Fibroblast of upper back skin (primary cell): Measurements from ENCODE around the gene CGB2.
A peak's percentile ranks its signal among the peaks of the same experiment; 100 is the strongest.
"Not testable (repeated sequence)": the region's sequence is repeated elsewhere in the genome, so short reads cannot be mapped to it uniquely, and the experiment has no call there.

Source experiments
- DNase-seq: peaks from one replicate; pipeline ENCODE4 v3.0.0-alpha.2; 2013

The CGB2 gene

GRCh38 chr19:49011194-49011593, 20.5 kb upstream of the CGB2 start:
- DNase-seq: no peak

GRCh38 chr19:49014123-49014869, 17.4 kb upstream of the CGB2 start:
- DNase-seq: no peak

GRCh38 chr19:49014870-49015255, 16.8 kb upstream of the CGB2 start:
- DNase-seq: no peak

- DNase-seq: no peak
Observed at GRCh38 chr19:49016067-49016839, 15.4 kb upstream of the CGB2 start.

GRCh38 chr19:49017041-49017665, 14.5 kb upstream of the CGB2 start, which contains the start of gene LHB:
LHB (minus strand) TSS chr19:49017091; CDS start chr19:49017081, 10 bp downstream.
- no peak for DNase-seq

GRCh38 chr19:49017666-49018351, 13.9 kb upstream of the CGB2 start:
- DNase-seq: peak; percentile 52

- DNase-seq: not testable (repeated sequence)
Observed at GRCh38 chr19:49018388-49019241, 13.1 kb upstream of the CGB2 start.

- peak; percentile 36 for DNase-seq
Observed at GRCh38 chr19:49019242-49019932, 12.3 kb upstream of the CGB2 start.

- no peak for DNase-seq
Observed at GRCh38 chr19:49020342-49020741, 11.3 kb upstream of the CGB2 start.

- DNase-seq: peak; percentile 25
Observed at GRCh38 chr19:49020931-49021895, 10.5 kb upstream of the CGB2 start.

GRCh38 chr19:49022116-49022515, 9.6 kb upstream of the CGB2 start:
- DNase-seq: no peak

- not testable (repeated sequence) for DNase-seq
Observed at GRCh38 chr19:49024233-49024632, 7.5 kb upstream of the CGB2 start, which contains the start of gene CGB3. CGB3 (minus strand) TSS chr19:49024333; CDS start chr19:49023971, 362 bp downstream.

- not testable (repeated sequence) for DNase-seq
Observed at GRCh38 chr19:49025088-49025487, 6.6 kb upstream of the CGB2 start.

- DNase-seq: peak; percentile 36
Observed at GRCh38 chr19:49025599-49025998, 6.1 kb upstream of the CGB2 start.

- DNase-seq: not testable (repeated sequence)
Observed at GRCh38 chr19:49028686-49029085, 3.0 kb upstream of the CGB2 start.

- peak; percentile 46 for DNase-seq
Observed at GRCh38 chr19:49029749-49030148, 1.9 kb upstream of the CGB2 start.

GRCh38 chr19:49030323-49030722, 1.4 kb upstream of the CGB2 start:
- not testable (repeated sequence) for DNase-seq

- not testable (repeated sequence) for DNase-seq
Observed at GRCh38 chr19:49036815-49037214, 5.1 kb downstream of the CGB2 start, which contains the start of gene CGB1. CGB1 (minus strand) TSS chr19:49036895; CDS start chr19:49036711, 184 bp downstream.

- not testable (repeated sequence) for DNase-seq
Observed at GRCh38 chr19:49038111-49038510, 6.4 kb downstream of the CGB2 start.
